GM21737 (cell line): ENCODE results near the gene SPANXB1.
"Not testable (repeated sequence)": the region's sequence is repeated elsewhere in the genome, so short reads cannot be mapped to it uniquely, and the experiment has no call there.

ENCODE experiments used
- ATAC-seq: cut with Tn5 transposase; IDR thresholded peaks from one replicate; pipeline ENCODE4 v1.9.1; 2021; ENCODE audit warnings: mild to moderate bottlenecking, moderate library complexity; ENCODE audit not compliant: unreplicated experiment

The SPANXB1 gene

GRCh38 chrX:141002568-141002967, at the start of gene SPANXB1:
TSS of gene SPANXB1 (plus strand) at chrX:141002594. CDS start at chrX:141002694, 100 bp downstream.
- not testable (repeated sequence) for ATAC-seq

GRCh38 chrX:140967036-140967435, 35.4 kb upstream of the SPANXB1 start:
- no peak for ATAC-seq

GRCh38 chrX:140971099-140971795, 31.1 kb upstream of the SPANXB1 start:
- ATAC-seq = no peak

GRCh38 chrX:140975472-140975871, 26.9 kb upstream of the SPANXB1 start:
- ATAC-seq = no peak

- ATAC-seq = no peak
Measured at GRCh38 chrX:140980271-140980670, 22.1 kb upstream of the SPANXB1 start.

- no peak for ATAC-seq
Measured at GRCh38 chrX:140983730-140984129, 18.7 kb upstream of the SPANXB1 start.

- not testable (repeated sequence) for ATAC-seq
Measured at GRCh38 chrX:141005243-141005642, 2.8 kb downstream of the SPANXB1 start.

- ATAC-seq = not testable (repeated sequence)
Measured at GRCh38 chrX:141044246-141044645, 41.9 kb downstream of the SPANXB1 start.

GRCh38 chrX:141049878-141050277, 47.5 kb downstream of the SPANXB1 start:
- ATAC-seq = not testable (repeated sequence)

GRCh38 chrX:141052098-141052497, 49.7 kb downstream of the SPANXB1 start:
- ATAC-seq = not testable (repeated sequence)
